ENCODE data around the gene MACF1.
"Not testable (repeated sequence)": the region's sequence is repeated elsewhere in the genome, so short reads cannot be mapped to it uniquely, and the experiment has no call there.

Gene MACF1

GRCh38 chr1:39177706-39178105 is 26.8 kb upstream of the MACF1 start:
- no peak for DNase-seq (ENCODE audit: low read depth)

- DNase-seq (ENCODE audit: low read depth): no peak
Measured at GRCh38 chr1:39178541-39179431, 25.7 kb upstream of the MACF1 start.

- no peak for DNase-seq (ENCODE audit: low read depth)
Measured at GRCh38 chr1:39181311-39181710, 23.2 kb upstream of the MACF1 start.

- DNase-seq (ENCODE audit: low read depth): no peak
Measured at GRCh38 chr1:39182804-39183203, 21.7 kb upstream of the MACF1 start.

DNA sequence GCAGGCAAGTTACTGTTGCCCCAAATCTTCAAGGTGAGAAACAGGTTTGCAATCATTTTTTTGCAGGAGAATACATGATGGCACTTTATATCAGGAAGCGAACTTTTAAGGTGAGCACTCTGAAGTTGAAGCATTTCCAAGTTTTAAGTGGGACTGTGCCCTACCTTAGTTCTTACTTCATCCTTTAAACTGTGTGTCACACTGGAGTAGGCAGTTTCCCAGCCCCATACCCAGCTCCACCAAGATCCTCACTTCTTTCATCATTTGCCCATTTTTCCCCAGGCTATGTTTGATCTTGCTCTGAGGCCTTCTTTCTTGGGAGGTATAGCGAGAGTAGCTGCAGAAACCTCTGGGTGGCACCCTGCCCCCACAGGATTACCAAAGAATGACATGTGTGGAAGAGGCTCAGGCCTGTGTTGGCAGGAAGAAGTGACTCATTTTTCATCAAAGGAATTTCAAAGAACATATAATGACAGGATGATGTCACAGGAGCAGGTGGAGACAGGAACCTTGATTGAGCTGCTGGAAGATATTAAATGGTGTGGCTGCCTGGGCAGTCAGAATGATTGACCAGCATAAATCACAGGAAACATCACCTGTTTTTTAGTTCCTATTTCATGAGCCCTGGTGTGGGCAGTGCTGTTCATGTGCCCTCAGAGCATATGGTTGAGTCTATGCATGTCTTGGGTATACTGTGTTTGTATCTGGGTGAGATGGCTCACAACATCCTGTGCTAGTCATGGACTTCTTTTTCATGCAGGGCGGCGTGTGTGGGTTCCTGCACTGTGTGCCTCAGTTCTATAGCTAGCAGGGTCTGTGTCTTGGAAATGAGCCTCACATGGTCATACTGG is 20.8 kb upstream of the MACF1 start:
- peak; percentile 70 for DNase-seq (ENCODE audit: low read depth)

DNA sequence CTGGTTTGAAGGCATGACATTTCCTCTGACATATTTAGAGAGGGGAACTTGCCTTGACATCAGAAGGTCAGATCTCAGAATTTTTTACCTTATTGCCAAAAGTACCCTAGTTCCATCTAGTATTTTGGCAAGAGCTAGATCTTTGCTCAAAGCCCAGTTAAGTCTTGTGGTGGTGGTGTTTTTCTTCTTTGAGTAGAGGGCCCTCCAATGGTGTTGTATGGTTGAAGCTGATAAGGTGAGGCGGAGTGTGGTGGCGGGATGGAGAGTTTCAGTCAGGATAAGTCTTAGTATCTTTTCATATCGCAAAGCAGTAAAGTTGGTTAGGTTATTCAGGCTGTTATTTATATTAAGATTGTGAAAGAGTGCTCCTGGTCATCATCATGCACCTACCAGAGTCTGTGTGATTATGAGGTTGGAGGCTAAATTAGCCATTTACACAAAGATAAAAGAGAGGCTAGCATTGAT is 20.1 kb upstream of the MACF1 start:
- DNase-seq (ENCODE audit: low read depth): no peak

DNA sequence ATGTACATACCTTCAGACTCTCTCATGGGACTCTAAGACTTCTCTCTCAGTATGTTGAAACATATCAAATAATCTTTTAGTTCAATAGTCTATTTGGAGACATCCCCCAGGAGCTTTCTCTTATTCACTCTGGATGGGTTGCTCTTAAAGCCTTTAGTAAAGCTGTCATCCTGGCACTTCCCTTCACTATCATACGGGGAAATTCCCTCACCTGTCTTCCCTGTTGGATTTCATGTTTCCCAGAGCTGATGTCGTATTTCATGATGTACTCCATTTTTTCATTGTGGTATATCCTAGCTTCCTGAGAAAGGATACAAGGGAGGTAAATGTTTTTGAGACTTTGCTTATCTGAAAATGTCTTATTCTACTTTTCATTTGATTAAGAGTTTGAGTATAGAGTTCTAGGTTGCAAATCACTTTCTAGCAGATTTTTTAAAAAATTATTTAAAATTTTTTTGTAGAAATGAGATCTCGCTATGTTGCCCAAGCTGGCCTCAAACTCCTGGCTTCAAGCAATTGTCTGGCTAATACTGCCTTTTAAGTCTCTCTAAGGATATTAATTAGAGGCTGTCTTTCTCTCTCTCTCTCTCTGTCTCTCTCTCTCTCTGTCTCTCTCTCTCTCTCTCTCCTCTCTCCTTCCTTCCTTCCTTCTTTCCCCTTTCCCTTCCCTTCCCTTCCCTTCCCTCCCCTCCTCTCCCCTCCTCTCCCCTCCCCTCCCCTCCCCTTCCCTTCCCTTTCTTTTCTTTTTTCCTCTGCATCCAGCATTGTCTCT is 17.0 kb upstream of the MACF1 start:
- no peak for DNase-seq (ENCODE audit: low read depth)

DNA sequence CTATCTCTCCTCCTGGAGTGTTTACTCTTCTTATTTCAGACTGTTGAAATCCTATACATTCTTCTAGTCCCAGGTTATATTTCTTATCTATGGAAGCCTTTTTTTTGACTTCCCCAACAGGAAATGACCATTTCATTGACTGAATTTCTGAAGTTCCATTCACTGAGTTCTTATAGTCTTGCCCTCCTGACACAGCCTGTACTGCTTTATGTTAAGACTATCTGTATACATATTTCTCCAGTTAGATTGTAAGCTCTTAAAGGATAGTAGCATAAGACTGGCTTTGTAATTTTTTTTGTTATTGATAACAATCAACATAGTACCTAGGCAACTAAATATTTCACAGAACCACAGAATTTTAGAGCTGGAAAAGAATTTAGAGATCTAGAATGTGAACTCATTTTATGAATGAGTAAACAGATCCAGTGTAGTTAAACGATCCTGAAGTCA is 14.9 kb upstream of the MACF1 start:
- DNase-seq (ENCODE audit: low read depth): no peak

DNA sequence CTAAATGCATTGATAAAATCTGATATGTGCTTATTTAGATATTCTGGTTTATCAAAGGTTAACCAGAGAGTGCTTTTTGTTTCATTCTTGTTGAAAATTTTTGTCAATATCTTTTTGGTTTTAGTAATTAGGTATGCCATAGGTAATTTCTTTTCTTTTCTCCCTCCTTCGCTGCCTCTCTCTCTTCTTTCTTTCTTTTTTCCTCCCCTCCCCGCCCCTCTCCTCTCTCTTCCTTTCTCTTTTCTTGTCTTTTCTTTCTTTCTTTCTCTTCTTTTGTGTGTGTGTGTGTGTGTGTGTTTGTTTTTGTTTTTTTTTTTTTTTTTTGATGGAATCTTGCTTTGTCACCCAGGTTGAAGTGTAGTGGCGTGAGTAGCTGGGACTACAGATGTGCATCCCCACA is 14.4 kb upstream of the MACF1 start:
- no peak for DNase-seq (ENCODE audit: low read depth)

GRCh38 chr1:39194398-39195051 is 10.0 kb upstream of the MACF1 start:
- no peak for DNase-seq (ENCODE audit: low read depth)

DNA sequence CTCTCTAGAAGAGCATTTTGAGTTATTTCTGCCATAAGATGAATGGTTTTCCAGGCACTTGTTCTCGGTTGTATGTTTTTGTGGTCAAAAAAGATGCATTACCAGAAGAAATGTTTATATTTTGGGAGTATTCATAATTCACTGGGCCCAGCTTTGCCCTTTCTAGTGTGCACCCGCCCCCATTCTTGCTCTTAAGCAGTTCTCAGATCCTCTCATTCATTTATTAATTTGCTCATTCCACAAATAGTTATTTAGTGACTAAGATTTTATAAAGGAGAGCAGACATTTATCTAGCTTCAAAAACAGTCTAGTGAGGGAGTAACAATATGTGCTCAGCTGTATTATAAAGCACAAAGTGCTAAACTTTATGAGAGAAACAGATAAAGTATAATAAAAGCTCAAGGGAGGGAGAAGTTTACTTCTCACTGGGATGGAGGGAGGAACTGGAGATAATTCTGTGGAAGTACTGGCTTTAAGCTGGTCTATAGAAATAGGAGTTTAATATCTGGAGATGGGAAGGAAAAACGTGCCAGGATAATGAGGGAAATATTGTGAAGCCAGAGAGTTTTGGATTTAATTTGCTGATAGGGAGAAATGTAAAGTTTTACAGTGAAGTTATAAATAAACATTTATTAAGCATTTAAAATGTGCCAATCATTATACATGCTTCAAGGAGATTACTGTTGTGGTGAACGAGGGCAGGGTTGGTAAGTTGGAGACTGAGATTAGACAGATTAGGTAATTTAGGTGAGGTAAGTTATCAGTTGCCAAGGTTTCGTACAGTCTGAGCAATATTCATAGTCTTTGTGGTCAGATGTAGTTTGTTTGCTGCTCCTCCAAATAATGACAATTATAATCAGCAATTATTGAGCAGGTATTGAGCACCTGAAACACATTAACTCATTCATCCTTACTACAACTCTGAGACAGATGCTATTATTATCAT is 9.1 kb upstream of the MACF1 start:
- no peak for DNase-seq (ENCODE audit: low read depth)

DNA sequence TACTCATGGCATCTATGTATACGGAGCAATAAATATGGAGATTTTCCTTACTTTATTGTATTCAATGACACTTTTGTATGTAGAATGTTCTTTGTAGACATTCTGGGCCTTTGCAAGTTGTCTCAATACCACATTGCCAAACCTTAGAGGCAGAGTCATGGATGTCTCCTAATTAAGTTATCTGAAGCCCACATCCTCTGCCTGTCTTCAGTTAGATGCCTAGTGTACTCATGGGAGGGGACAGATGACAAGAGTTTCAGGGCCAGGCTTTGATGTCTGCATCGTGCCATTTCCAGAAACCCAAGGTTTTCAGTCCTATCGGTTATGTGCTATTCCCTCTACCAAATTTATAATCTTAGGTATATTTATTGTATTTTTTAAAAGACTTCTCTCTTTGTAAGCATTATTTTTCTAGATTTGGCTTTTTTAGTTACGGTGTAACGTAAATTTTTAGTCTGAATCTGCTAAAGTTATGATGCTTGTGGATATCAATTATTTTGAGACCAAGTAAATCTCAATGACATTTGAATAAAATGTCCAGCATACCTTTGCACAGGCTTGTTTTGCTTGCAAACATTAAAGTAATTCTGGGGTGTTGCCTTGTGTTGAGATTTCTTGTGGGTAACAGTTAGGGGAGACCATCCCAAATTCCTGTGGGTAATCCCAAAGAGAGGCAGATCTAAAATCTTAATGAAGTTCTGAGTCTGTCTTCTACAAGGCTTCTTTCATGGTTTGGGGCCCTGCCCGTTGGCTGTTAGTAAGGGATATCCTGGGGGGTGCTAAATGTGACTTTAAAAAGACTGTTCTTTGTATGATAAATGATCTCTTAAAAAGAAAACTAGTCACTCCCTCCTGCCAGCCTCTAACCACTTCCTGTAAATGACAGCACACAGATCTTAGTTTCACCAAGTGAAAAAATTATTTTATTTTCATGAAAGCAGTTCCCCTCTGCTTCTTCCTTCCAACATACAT is 8.0 kb upstream of the MACF1 start:
- no peak for DNase-seq (ENCODE audit: low read depth)

- no peak for DNase-seq (ENCODE audit: low read depth)
Measured at GRCh38 chr1:39199593-39199992, 4.9 kb upstream of the MACF1 start.

DNA sequence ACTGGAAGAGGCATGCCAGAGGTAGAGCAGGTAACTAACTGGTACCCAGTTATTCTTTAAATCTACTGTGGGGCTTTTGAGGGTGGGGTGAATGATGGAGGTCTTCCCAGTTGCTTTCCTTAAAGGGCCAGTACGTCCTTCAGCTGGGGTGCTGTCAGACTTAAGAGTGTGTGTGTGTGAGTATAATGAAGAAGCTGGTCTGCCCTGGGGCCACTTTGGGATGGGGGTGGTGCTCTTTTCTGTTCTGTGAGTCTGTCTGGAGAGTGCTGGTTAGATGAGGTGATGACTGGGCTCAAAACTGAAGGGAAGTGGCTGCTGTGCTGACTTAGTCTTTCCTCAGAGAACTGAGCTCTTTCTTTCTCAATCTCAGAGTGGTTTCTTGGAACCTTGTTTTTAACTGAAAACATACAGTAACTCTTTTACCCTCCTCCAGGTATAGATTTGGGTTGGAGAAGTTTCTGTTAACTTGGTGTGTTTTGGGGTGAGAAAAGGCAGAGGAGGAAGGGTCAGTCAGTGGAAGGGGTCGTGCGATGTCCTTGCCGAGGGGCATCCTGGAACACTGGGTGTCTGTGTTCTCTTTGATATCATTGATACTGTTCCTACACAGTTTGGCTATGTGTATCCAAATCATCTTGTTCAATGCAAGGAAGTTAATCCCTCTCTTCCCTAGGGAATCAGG is 746 bp downstream of the MACF1 start:
- peak; percentile 66 for DNase-seq (ENCODE audit: low read depth)

DNA sequence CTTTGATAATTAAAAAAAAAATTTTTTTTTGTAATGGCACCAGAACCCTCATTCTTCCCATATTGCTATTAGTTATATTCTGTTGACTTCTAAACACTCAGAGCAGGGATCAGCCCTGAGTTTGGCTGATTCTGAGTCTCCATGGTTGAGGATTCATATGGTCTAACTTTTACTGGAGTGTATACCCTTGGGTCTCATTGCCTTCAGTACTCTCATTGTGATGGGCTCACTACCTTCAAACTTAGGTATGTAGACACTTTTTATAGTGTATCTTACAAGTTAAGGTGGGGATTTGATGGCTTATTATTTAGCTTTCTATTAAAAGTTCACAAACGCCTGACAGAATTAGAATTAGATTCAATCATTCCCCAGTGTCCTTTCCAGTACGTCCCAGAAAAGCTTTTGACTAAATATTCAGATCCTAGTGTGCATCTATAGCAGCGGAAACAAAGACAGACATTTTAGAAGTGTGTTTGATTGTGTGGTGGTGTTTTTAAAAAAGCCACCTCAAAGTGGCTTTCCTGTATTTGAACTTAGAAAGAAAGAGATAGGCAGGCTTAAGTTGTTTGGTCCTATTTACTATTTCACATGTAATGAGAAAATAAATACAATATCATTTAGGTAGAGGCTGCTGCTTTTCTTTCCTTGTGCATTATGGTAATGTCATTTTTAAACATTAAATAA is 1.4 kb downstream of the MACF1 start:
- DNase-seq (ENCODE audit: low read depth): no peak

DNA sequence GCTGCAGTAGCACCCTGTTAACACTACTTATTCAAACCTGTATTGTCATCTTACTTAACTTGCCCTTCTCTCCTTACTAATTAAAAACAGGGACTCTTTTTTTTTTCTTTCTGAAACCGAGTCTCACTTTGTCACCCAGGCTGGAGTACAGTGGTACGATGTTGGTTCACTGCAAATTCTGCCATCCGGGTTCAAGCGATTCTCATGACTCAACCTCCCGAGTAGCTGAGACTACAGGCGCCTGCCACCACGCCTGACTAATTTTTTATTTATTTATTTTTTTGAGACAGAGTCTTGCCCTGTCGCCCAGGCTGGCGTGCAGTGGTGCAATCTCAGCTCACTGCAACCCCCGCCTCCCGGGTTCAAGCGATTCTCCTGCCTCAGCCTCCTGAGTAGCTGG is 3.9 kb downstream of the MACF1 start:
- not testable (repeated sequence) for DNase-seq (ENCODE audit: low read depth)

GRCh38 chr1:39210649-39211048 is 6.2 kb downstream of the MACF1 start:
- no peak for DNase-seq (ENCODE audit: low read depth)

GRCh38 chr1:39212499-39212898 is 8.0 kb downstream of the MACF1 start:
- DNase-seq (ENCODE audit: low read depth): no peak
